HS-5 (cell line): ENCODE data around the gene LYSET.
"Not testable (repeated sequence)": the region's sequence is repeated elsewhere in the genome, so short reads cannot be mapped to it uniquely, and the experiment has no call there.

Source experiments
- DNase-seq: peaks from one replicate; pipeline ENCODE4 v3.0.0-alpha.2; 2012; ENCODE audit warnings: low read depth

The LYSET gene

GRCh38 chr14:93168610-93169009 is 16.5 kb upstream of the LYSET start:
- not testable (repeated sequence) for DNase-seq

- not testable (repeated sequence) for DNase-seq
These were observed 15.5 kb upstream of the LYSET start for GRCh38 chr14:93169619-93170018.

GRCh38 chr14:93170141-93170540 is 15.0 kb upstream of the LYSET start:
- not testable (repeated sequence) for DNase-seq

- DNase-seq = no peak
These were observed 13.7 kb upstream of the LYSET start for GRCh38 chr14:93171376-93171775.

- no peak for DNase-seq
These were observed 11.1 kb upstream of the LYSET start for GRCh38 chr14:93173943-93174395.

- not testable (repeated sequence) for DNase-seq
These were observed 10.4 kb upstream of the LYSET start for GRCh38 chr14:93174731-93175130.

- DNase-seq = no peak
These were observed 9.6 kb upstream of the LYSET start for GRCh38 chr14:93175492-93175891.

GRCh38 chr14:93183596-93184317 is 1.4 kb upstream of the LYSET start:
- DNase-seq = no peak

- no peak for DNase-seq
These were observed 218 bp downstream of the LYSET start for GRCh38 chr14:93185349-93185720.

GRCh38 chr14:93186466-93186865 is 1.3 kb downstream of the LYSET start:
- DNase-seq = no peak

- no peak for DNase-seq
These were observed 1.8 kb downstream of the LYSET start for GRCh38 chr14:93186956-93187355.

GRCh38 chr14:93195316-93195999 is 10.3 kb downstream of the LYSET start:
- DNase-seq = no peak

- DNase-seq = no peak
These were observed 13.9 kb downstream of the LYSET start for GRCh38 chr14:93199031-93199430.

GRCh38 chr14:93200553-93200952 is 15.4 kb downstream of the LYSET start:
- no peak for DNase-seq

GRCh38 chr14:93201155-93201704 is 16.1 kb downstream of the LYSET start:
- DNase-seq = no peak

- DNase-seq = peak; percentile 86
These were observed 21.8 kb downstream of the LYSET start, which contains the start of the genes GON7 and UBR7 for GRCh38 chr14:93206793-93207467. Gene GON7, minus strand, starts transcription at chr14:93207065. Its CDS starts 28 bp downstream, at chr14:93207037. Gene UBR7, plus strand, starts transcription at chr14:93207256. Its CDS starts 36 bp downstream, at chr14:93207292.

GRCh38 chr14:93207468-93208308 is 22.6 kb downstream of the LYSET start:
- DNase-seq = no peak

GRCh38 chr14:93212432-93212831 is 27.3 kb downstream of the LYSET start:
- no peak for DNase-seq

GRCh38 chr14:93214598-93214997 is 29.5 kb downstream of the LYSET start:
- no peak for DNase-seq

GRCh38 chr14:93219103-93219726 is 34.1 kb downstream of the LYSET start:
- no peak for DNase-seq

- no peak for DNase-seq
These were observed 35.4 kb downstream of the LYSET start for GRCh38 chr14:93220509-93220908.
